ENCODE measurements around the gene PI16. TPM values are rescaled to one million over a fixed set of nuclear protein-coding genes. Genes with fewer than 3 reads are reported as not detected.

PI16 gene, protein sequence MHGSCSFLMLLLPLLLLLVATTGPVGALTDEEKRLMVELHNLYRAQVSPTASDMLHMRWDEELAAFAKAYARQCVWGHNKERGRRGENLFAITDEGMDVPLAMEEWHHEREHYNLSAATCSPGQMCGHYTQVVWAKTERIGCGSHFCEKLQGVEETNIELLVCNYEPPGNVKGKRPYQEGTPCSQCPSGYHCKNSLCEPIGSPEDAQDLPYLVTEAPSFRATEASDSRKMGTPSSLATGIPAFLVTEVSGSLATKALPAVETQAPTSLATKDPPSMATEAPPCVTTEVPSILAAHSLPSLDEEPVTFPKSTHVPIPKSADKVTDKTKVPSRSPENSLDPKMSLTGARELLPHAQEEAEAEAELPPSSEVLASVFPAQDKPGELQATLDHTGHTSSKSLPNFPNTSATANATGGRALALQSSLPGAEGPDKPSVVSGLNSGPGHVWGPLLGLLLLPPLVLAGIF
- total RNA-seq = not detected in 2 replicates

DNA sequence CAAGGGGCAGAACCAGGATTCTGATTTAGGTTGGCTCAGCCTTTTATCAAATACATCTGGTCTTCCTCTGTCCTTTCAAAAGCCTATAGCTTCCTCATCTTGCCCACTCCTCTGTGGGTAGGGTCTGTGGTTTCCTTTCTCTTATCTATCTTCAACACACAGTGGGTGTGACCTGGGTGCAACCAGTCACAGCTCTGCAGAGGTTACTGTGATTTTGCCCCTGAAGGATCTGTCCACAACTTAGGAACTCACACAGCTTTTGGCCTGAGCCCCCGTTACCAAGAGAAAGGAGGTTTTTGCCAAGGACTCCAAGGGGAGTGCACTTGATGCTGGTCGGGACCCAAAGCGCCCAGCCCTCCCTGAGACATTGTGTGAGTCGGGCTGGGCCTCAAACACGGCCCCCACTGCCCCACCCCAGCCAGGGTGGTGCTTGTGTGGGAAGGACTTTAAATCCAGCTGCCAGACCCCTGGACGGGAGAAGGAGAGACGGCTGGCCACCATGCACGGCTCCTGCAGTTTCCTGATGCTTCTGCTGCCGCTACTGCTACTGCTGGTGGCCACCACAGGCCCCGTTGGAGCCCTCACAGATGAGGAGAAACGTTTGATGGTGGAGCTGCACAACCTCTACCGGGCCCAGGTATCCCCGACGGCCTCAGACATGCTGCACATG lies at the start of gene PI16:
Gene PI16, plus strand, starts transcription at position 477 of the 670 bp plus-strand sequence. Its CDS starts 23 bp downstream, at position 500.
- intact Hi-C loops (cut with micrococcal nuclease) = loop anchor here (2.0 kb wide), 1 partner anchor 42 kb away; no protein-coding TSS in a partner anchor
- H3K4me3 Mint-ChIP-seq = peak within 1 kb of the TSS; percentile 44
- peaks cover 8% of the 10 kb centered on the region for H3K27me3 Mint-ChIP-seq
- no peaks in the 10 kb centered on the region for H3K9me3 Mint-ChIP-seq
- H3K36me3 Mint-ChIP-seq (ENCODE audit: low read depth) = no peaks in the 10 kb centered on the region
- peak within 1 kb of the TSS; percentile 9 for H3K27ac Mint-ChIP-seq
- peak; percentile 74 for DNase-seq
- H3K4me1 Mint-ChIP-seq = peaks cover 32% of the 10 kb centered on the region

DNA sequence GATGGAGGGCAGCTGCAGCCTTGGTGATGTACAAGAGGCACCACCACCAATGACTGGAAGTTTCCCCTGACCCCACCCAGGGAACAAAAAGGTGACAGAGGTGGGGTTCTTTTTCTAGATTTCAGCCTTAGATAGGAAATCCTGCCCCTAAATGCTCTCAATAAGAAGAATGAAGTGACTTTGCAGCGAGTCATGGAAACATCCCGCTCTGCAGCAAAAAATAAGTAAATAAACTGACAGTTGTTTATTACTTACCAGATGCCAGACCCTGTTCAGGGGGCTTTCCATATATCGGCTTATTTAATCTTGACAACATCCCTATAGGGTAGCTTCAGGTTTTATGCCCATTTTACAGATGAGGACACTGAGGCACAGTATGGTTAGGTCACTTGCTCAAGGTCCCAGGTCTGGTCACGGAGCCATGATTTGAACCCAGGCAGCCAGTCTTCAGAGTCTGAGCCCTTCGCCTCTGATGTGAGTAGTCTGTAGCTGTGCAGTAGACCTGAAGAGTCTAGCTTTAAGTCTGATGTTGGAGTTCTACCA lies 49.6 kb upstream of the PI16 start:
- no peak for DNase-seq
- peaks cover 60% of the 10 kb centered on the region for H3K36me3 Mint-ChIP-seq (ENCODE audit: low read depth)
- intact Hi-C loops (cut with micrococcal nuclease) = no loop called here
- no peaks in the 10 kb centered on the region for H3K9me3 Mint-ChIP-seq
- no peak overlapping the region for H3K4me3 Mint-ChIP-seq
- H3K27ac Mint-ChIP-seq = no peak overlapping the region
- H3K27me3 Mint-ChIP-seq = no peaks in the 10 kb centered on the region
- peaks cover 27% of the 10 kb centered on the region for H3K4me1 Mint-ChIP-seq

DNA sequence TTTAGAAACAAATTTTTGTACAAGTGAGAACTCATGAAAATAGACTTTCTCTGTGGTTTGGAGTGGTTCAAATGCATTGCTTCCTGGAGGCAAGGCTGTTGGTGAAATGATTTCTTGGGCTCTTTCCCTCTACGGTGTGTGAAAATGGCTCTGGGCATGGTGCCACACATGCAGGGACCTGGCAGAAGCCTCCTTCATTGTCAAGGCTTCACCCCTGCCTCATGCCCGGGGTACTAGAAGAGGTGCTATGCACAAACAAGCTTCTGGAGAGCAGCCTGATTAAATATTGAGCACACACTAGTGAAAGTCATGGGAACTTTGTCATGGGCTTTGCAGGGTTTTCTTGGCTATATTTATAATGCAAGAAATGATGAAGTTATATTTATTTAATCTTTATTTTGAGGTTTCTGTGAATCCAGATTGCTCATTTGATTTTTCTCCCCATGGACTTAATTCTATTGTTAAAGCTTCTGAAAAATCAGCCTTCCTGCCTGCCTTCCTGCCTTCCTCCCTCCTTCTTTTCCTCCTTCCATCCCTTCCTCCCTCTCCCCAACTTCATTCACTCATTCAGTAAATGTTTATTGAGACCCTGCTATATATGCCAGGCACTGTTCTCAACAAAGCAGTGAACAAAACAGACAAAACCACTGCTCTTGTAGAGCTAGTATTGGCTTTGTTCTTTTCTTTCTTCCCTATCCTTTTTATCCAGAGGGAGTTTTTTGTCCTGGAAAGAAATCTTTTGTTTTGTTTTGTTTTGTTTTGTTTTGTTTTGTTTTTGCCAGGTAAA lies 47.8 kb upstream of the PI16 start:
- intact Hi-C loops (cut with micrococcal nuclease) = no loop called here
- Mint-ChIP-seq H3K36me3 (ENCODE audit: low read depth) (peaks cover 58% of the 10 kb centered on the region), H3K9me3 (no peaks in the 10 kb centered on the region), H3K4me1 (peaks cover 38% of the 10 kb centered on the region), H3K27me3 (no peaks in the 10 kb centered on the region), H3K4me3 (no peak overlapping the region), H3K27ac (no peak overlapping the region)
- no peak for DNase-seq

DNA sequence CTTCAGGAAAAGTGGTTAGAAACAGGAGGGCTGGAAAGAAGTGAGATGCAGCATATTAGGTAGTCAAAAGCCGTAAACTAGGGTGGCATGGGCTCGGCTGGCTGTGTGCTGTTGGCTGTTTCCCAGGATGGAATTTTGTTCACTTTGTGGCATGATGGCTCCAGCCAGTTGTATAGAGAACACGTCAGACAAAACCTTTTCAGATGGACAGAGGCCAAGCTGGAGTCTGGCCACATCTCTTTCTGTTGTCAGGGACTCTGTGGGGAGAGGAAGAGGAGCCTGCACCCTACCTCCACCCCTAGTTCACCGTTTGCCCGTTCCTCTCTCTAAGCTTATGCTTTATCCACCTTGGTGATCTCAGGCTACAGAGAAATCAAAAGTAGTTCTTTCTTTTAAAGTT lies 46.8 kb upstream of the PI16 start:
- H3K9me3 Mint-ChIP-seq = no peaks in the 10 kb centered on the region
- intact Hi-C loops (cut with micrococcal nuclease) = no loop called here
- peaks cover 54% of the 10 kb centered on the region for H3K36me3 Mint-ChIP-seq (ENCODE audit: low read depth)
- H3K4me1 Mint-ChIP-seq = peaks cover 47% of the 10 kb centered on the region
- no peaks in the 10 kb centered on the region for H3K27me3 Mint-ChIP-seq
- DNase-seq = no peak
- H3K4me3 Mint-ChIP-seq = no peak overlapping the region
- H3K27ac Mint-ChIP-seq = no peak overlapping the region

DNA sequence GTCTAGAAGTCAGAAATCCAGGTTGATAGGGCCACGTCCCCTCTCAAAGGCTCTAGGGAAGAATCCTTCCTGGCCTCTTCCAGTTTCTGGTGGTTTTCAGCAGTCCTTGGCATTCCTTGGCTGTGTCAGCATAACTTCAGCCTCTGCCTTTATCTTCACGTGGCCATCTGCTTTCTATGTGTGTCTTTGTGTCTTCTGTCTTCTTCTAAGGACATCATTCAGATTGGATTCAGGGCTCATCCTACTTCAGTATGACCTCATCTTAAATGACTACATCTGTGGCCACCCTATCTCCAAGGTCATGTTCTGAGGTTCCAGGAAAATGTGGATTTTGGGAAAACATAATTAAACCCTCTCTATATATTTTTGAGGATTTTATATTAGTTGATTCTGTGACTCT lies 45.8 kb upstream of the PI16 start:
- no peak overlapping the region for H3K4me3 Mint-ChIP-seq
- intact Hi-C loops (cut with micrococcal nuclease) = no loop called here
- peaks cover 47% of the 10 kb centered on the region for H3K36me3 Mint-ChIP-seq (ENCODE audit: low read depth)
- DNase-seq = no peak
- H3K27ac Mint-ChIP-seq = no peak overlapping the region
- no peaks in the 10 kb centered on the region for H3K27me3 Mint-ChIP-seq
- H3K4me1 Mint-ChIP-seq = peaks cover 53% of the 10 kb centered on the region
- H3K9me3 Mint-ChIP-seq = no peaks in the 10 kb centered on the region

DNA sequence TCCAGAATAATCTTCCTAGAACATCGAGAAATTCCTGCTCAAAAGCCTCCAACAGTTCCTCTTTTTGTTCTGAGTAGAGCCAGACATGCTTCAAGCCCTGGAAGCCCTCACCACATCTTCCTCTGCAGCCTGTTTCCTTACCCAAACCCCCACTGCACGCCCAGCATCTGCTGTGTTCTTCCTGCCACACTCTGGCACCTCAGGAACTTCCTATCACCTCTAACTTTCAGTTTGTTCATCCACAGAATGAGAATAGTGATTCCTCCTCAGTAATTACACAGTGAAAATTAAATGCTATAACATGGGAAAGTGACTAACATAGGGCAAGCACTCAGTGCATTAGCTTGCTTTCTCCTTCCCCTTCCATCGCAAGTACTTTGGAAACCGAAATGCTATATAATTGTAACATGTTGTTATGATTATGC lies 42.5 kb upstream of the PI16 start:
- Mint-ChIP-seq H3K4me3 (peak overlapping the region; percentile 82), H3K27ac (peak overlapping the region; percentile 89), H3K27me3 (no peaks in the 10 kb centered on the region), H3K36me3 (ENCODE audit: low read depth) (peaks cover 51% of the 10 kb centered on the region), H3K4me1 (peaks cover 61% of the 10 kb centered on the region), H3K9me3 (no peaks in the 10 kb centered on the region)
- intact Hi-C loops (cut with micrococcal nuclease) = loop anchor here (1.0 to 5.0 kb wide), 10 partner anchors 13 to 367 kb away; partner anchors contain the start of genes C6orf89, MTCH1, PI16 and TBC1D22B
- DNase-seq = peak; percentile 82

DNA sequence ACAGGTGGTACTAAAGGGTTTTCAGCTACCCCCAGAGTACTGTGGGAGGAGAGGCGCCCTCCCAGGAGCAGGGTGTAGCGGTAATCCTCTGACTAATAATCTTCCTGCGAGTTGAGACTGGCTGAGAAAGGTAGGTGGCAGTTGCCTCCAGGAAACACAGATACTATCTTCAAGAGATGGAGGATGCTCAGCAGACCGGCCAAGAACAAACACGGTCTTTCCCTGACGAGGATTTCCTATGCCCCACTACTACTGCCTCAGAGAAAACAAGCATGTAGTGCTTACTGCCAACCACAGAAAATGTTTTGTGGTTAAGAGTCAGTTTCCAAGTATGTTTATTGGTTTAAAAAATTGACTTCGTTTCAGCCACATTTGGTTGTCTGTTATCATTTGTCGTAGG lies 42.0 kb upstream of the PI16 start:
- peak; percentile 93 for DNase-seq
- intact Hi-C loops (cut with micrococcal nuclease) = loop anchor here (1.0 to 5.0 kb wide), 10 partner anchors 13 to 368 kb away; partner anchors contain the start of genes C6orf89, MTCH1, PI16 and TBC1D22B
- Mint-ChIP-seq H3K4me3 (peak overlapping the region; percentile 82), H3K27me3 (no peaks in the 10 kb centered on the region), H3K36me3 (ENCODE audit: low read depth) (peaks cover 56% of the 10 kb centered on the region), H3K27ac (peak overlapping the region; percentile 89), H3K4me1 (peaks cover 57% of the 10 kb centered on the region), H3K9me3 (no peaks in the 10 kb centered on the region)

DNA sequence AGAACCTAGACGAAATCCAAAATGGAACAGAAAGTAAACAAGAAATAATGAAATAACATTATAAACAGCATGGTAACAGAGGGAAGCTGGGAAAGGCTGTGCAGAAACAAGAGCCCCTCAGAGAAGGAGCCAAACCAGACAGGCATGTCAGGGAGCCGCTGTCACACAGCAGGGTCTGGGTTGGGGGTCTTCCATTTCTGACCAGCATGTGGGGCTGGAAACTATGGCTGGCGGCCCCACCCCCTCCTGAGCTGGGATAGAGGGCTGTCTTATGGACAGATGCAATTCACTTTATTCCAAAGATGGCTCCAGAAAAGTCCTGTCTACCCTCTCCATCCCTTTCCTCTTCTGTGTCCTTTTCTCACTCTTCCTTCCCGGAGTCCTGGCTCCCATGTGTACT lies 41.5 kb upstream of the PI16 start:
- intact Hi-C loops (cut with micrococcal nuclease) = loop anchor here (2.0 to 5.0 kb wide), 5 partner anchors 42 to 368 kb away; partner anchors contain the start of genes PI16, TBC1D22B and TMEM217
- peak overlapping the region; percentile 82 for H3K4me3 Mint-ChIP-seq
- DNase-seq = peak; percentile 73
- peaks cover 52% of the 10 kb centered on the region for H3K4me1 Mint-ChIP-seq
- peak overlapping the region; percentile 89 for H3K27ac Mint-ChIP-seq
- peaks cover 53% of the 10 kb centered on the region for H3K36me3 Mint-ChIP-seq (ENCODE audit: low read depth)
- H3K9me3 Mint-ChIP-seq = no peaks in the 10 kb centered on the region
- H3K27me3 Mint-ChIP-seq = no peaks in the 10 kb centered on the region

DNA sequence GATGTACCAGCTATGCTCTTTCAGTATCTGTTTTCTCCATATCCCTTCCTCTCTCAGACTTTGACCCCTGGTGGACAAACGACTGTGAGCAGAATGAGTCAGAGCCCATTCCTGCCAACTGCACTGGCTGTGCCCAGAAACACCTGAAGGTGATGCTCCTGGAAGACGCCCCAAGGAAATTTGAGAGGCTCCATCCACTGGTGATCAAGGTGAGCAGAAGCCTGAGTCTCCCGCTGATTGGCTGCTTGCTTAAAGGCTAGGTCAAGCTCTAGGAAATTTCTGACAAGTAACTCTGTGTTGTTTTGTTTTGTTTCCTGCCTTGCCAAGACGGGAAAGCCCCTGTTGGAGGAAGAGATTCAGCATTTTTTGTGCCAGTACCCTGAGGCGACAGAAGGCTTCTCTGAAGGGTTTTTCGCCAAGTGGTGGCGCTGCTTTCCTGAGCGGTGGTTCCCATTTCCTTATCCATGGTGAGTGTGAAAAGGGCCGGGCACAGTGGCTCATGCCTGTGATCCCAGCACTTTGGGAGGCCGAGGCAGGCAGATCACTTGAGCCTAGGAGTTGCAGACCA lies 40.2 kb upstream of the PI16 start:
- Mint-ChIP-seq H3K4me1 (peaks cover 51% of the 10 kb centered on the region), H3K36me3 (ENCODE audit: low read depth) (peaks cover 50% of the 10 kb centered on the region)

DNA sequence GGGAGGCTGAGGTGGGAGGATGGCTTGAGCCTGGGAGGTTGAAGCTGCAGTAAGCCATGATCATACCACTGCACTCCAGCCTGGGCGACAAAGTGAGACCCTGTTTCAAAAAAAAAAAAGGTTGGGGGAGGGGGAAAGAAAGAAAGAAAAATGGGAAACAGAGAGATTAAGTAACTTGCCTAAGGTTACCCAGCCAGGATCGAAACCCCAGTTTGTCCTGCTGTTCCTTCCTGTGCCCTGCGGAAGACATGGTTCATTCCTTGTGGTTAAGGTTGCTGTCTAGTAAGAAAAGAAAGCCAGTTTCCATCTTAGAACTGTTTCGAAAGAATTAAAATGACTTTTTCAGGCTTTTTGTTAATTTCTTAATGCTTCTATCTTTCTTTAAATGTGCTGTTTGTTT lies 38.9 kb upstream of the PI16 start:
- no peak for DNase-seq
- Mint-ChIP-seq H3K27me3 (no peaks in the 10 kb centered on the region), H3K4me3 (no peak overlapping the region), H3K4me1 (peaks cover 47% of the 10 kb centered on the region), H3K9me3 (no peaks in the 10 kb centered on the region), H3K36me3 (ENCODE audit: low read depth) (peaks cover 54% of the 10 kb centered on the region), H3K27ac (peak overlapping the region; percentile 30)
- intact Hi-C loops (cut with micrococcal nuclease) = no loop called here

More for the DNA sequence above, 40.2 kb upstream of the PI16 start:
- peak; percentile 82 for DNase-seq
- H3K27ac Mint-ChIP-seq = peak overlapping the region; percentile 89
- intact Hi-C loops (cut with micrococcal nuclease) = loop anchor here (5.0 kb wide), 1 partner anchor 343 kb away; the partner anchor contains the start of genes TBC1D22B and TMEM217
- H3K9me3 Mint-ChIP-seq = no peaks in the 10 kb centered on the region
- no peaks in the 10 kb centered on the region for H3K27me3 Mint-ChIP-seq
- H3K4me3 Mint-ChIP-seq = peak overlapping the region; percentile 82

DNA sequence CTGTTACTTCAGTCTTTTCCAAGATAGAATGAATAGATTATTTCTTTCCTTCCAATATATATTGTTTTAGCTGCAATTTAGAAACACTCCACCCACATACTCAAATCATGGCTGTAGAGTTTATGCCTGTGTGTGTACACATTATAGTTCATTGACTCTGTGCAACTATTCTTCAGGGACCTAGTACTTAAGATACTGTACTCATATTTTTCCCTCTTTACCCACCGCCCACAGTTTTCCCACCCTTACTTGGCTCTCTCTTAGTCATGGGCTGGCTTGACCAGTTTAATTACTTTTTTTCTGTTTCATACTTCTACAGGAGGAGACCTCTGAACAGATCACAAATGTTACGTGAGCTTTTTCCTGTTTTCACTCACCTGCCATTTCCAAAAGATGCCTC lies 38.4 kb upstream of the PI16 start:
- peaks cover 44% of the 10 kb centered on the region for H3K4me1 Mint-ChIP-seq
- peak overlapping the region; percentile 30 for H3K27ac Mint-ChIP-seq
- H3K9me3 Mint-ChIP-seq = no peaks in the 10 kb centered on the region
- H3K27me3 Mint-ChIP-seq = no peaks in the 10 kb centered on the region
- DNase-seq = no peak
- H3K36me3 Mint-ChIP-seq (ENCODE audit: low read depth) = peaks cover 54% of the 10 kb centered on the region
- H3K4me3 Mint-ChIP-seq = no peak overlapping the region
- intact Hi-C loops (cut with micrococcal nuclease) = no loop called here

DNA sequence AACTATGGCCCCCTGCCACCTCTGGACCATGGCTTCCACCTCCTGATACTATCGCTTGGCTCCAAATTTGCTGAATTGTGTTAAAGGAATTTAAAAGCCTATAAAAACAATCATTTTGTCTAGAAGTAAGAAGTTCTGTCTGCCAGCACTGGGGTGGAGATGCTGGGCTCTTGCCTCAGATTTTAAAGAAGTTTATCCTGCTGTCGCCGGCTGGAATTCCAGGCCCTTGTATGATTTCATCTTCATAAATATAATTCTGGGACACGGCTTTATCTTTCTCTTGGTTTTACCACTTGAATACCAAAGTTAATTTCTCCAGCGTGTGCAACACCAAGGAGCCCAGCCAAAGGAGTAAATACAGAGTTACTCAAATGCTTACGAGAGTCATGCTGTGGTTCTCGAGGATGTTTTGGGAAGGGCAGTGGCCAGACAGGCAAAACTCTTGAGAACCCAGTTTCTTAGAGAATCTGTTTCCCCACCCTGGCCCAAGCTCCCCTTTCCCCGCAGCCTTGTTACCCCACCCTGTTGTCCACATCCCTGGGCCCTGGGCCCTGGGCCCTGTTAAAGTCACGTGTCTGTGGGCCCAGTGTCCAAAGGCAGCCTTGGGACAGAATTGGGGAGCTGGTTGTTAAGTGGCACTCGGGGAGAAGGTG lies 36.9 kb upstream of the PI16 start:
- peaks cover 53% of the 10 kb centered on the region for H3K36me3 Mint-ChIP-seq (ENCODE audit: low read depth)
- no peak overlapping the region for H3K27ac Mint-ChIP-seq

More for the DNA sequence above, 36.9 kb upstream of the PI16 start:
- intact Hi-C loops (cut with micrococcal nuclease) = no loop called here
- Mint-ChIP-seq H3K4me3 (no peak overlapping the region), H3K27me3 (no peaks in the 10 kb centered on the region), H3K9me3 (no peaks in the 10 kb centered on the region), H3K4me1 (peaks cover 31% of the 10 kb centered on the region)
- no peak for DNase-seq

Data from activated CD4-positive, alpha-beta T cell treated with anti-CD3 and anti-CD28 coated beads, Interleukin-2, amount 10 ng/mL, durations not matched to agents 24 days and 14 days (primary cell).